ENCODE measurements around the gene ULBP3. TPM values are rescaled to one million over a fixed set of nuclear protein-coding genes. Genes with fewer than 3 reads are reported as not detected.

ULBP3 gene
- total RNA-seq, 1 experiment from 2014 or later: 4.0 TPM

GRCh38 chr6:150084426-150084825 is 15.5 kb upstream of the ULBP3 start:
- Mint-ChIP-seq H3K4me1 (peaks cover 7% of the 10 kb centered on the region; the same call in 1 of the 2 replicates), H3K27ac (no peak overlapping the region), H3K36me3 (no peaks in the 10 kb centered on the region), H3K4me3 (no peak overlapping the region), H3K9me3 (peaks cover 3% of the 10 kb centered on the region; the same call in 1 of the 2 replicates), H3K27me3 (ENCODE audit: low read depth) (peaks cover 7% of the 10 kb centered on the region; the same call in 1 of the 2 replicates)
- ATAC-seq (no peak), DNase-seq (ENCODE audit: low spot score) (no peak)
- ChIA-PET POLR2A (no interaction called here), CTCF (interaction anchor here (1.0 kb wide), 1 partner anchor 13 kb away, joined by 6 read pairs; no protein-coding TSS in a partner anchor)
- TF ChIP-seq ATF2 (CRISPR knock-in tag; IDR thresholded peaks at IDR 0.05; ENCODE audit: borderline replicate concordance, low read depth): no peak
- no peak for TF ChIP-seq AFF4 (CRISPR knock-in tag; IDR thresholded peaks at IDR 0.05; ENCODE audit: borderline replicate concordance)
- TF ChIP-seq EMX1 (CRISPR knock-in tag; IDR thresholded peaks at IDR 0.05): no peak
- no peak for TF ChIP-seq IRF2 (CRISPR knock-in tag; IDR thresholded peaks at IDR 0.05; ENCODE audit: borderline replicate concordance, low read depth)

GRCh38 chr6:150083839-150084238 is 14.9 kb upstream of the ULBP3 start:
- CTCF ChIA-PET: interaction anchor here (1.0 kb wide), 1 partner anchor 13 kb away, joined by 6 read pairs; no protein-coding TSS in a partner anchor
- peaks cover 7% of the 10 kb centered on the region; the same call in 1 of the 2 replicates for H3K27me3 Mint-ChIP-seq (ENCODE audit: low read depth)

GRCh38 chr6:150081702-150082101 is 12.8 kb upstream of the ULBP3 start:
- CTCF ChIA-PET: interaction anchor here (0.6 to 3.7 kb wide), 37 partner anchors 8 to 1498 kb away, joined by 3 to 77 read pairs (median 5); partner anchors contain the start of gene PPP1R14C
- Mint-ChIP-seq H3K36me3 (no peaks in the 10 kb centered on the region), H3K27me3 (ENCODE audit: low read depth) (peaks cover 7% of the 10 kb centered on the region; the same call in 1 of the 2 replicates), H3K9me3 (peaks cover 3% of the 10 kb centered on the region; the same call in 1 of the 2 replicates), H3K27ac (no peak overlapping the region), H3K4me1 (peaks cover 8% of the 10 kb centered on the region; the same call in 1 of the 2 replicates), H3K4me3 (no peak overlapping the region)
- DNase-seq (ENCODE audit: low spot score): no peak
- POLR2A ChIA-PET: interaction anchor here (0.7 kb wide), 1 partner anchor 11 kb away, joined by 3 read pairs; no protein-coding TSS in a partner anchor
- TF ChIP-seq HMGA2 (CRISPR knock-in tag; IDR thresholded peaks at IDR 0.05): no peak
- TF ChIP-seq JUN (CRISPR knock-in tag; IDR thresholded peaks at IDR 0.05): no peak
- TF ChIP-seq ZNF317 (CRISPR knock-in tag; IDR thresholded peaks at IDR 0.05; ENCODE audit: borderline replicate concordance, low read depth): no peak
- no peak for TF ChIP-seq ZNF425 (CRISPR knock-in tag; conservative IDR thresholded peaks at IDR 0.05)
- TF ChIP-seq NR3C1 (CRISPR knock-in tag; conservative IDR thresholded peaks at IDR 0.05; ENCODE audit: low read depth): no peak
- no peak for TF ChIP-seq SMAD4 (CRISPR knock-in tag; IDR thresholded peaks at IDR 0.05)
- no peak for TF ChIP-seq TP53 (CRISPR knock-in tag; IDR thresholded peaks at IDR 0.05)
- TF ChIP-seq CTCF (IDR thresholded peaks at IDR 0.05): no peak; the same call in 1 of the 2 replicates
- TF ChIP-seq RELA (CRISPR knock-in tag; IDR thresholded peaks at IDR 0.05; ENCODE audit: borderline replicate concordance): no peak
- no peak for TF ChIP-seq ATF3 (CRISPR knock-in tag; conservative IDR thresholded peaks at IDR 0.05)
- no peak for TF ChIP-seq AR (CRISPR knock-in tag; IDR thresholded peaks at IDR 0.05)
- ATAC-seq: no peak

More at GRCh38 chr6:150083839-150084238, 14.9 kb upstream of the ULBP3 start:
- ATAC-seq (no peak), DNase-seq (ENCODE audit: low spot score) (no peak)
- H3K4me3 Mint-ChIP-seq: no peak overlapping the region
- H3K27ac Mint-ChIP-seq: no peak overlapping the region
- peaks cover 8% of the 10 kb centered on the region; the same call in 1 of the 2 replicates for H3K4me1 Mint-ChIP-seq
- POLR2A ChIA-PET: no interaction called here
- H3K36me3 Mint-ChIP-seq: no peaks in the 10 kb centered on the region
- no peak for TF ChIP-seq ELF4 (CRISPR knock-in tag; IDR thresholded peaks at IDR 0.05; ENCODE audit: low read depth)
- H3K9me3 Mint-ChIP-seq: peaks cover 3% of the 10 kb centered on the region; the same call in 1 of the 2 replicates
